ENCODE results near the gene GALNT6.

GALNT6 gene

DNA sequence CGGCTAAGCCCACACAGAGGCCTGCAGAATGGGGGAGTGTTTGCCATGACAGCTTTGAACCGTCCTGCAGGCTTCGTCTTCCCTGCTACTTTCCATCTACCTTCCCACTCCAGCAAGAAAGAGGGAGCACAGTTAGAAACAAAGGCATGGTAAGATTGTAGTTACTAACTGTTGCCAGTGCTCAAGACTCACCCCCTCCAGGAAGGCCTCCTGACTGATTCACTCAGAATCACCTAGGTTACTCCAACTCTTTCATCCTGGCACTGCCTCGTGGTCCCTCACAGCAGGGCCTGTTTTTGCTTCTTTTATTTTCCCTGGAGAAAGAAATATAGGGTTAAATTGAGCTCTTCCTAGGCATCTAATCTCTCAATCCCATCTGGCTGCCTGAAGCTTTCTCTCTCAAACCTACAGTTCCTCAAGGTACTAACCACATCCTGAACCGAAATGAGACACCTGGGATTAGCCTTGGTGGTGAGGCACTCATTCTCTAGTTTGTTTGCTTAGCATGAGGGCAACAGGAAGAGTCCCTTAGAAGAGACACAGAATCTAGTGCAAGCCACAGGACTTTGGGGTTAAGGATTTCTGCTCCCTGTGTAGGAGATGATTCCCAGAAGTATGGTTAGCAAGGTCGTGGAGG, 7.8 kb downstream of the GALNT6 start:
- Histone ChIP-seq H3K27me3 (replicated peaks; ENCODE audit: control insufficient read depth, insufficient read depth, low read length, poor library complexity, severe bottlenecking) (no peaks in the 10 kb centered on the region), H3K4me1 (ENCODE audit: control insufficient read depth, insufficient read depth, low read length, poor library complexity, severe bottlenecking) (peaks cover 9% of the 10 kb centered on the region)

DNA sequence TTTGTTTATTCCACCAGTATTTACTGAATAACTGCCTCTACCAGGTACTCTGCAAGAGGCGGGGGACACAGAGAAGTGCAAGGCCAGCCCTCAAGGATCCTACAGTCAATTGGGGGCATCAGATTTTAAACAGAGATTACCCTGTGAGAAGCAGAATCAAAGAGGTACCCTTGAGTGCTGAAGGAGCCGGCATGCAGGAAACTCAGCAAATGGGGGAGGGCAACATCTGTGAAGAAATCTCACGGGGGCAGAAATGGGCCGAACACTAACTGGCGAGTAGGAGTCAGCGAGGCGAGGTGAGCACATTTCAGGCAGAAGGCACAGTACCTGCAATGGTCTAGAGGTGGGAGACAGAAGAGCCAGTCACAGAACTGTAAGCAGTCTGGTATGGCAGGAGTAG, 9.0 kb downstream of the GALNT6 start:
- Histone ChIP-seq H3K9me3 (ENCODE audit: control insufficient read depth, low read length) (no peaks in the 10 kb centered on the region), H3K36me3 (ENCODE audit: control insufficient read depth, insufficient read depth, low read length) (peaks cover 26% of the 10 kb centered on the region), H3K27me3 (replicated peaks; ENCODE audit: control insufficient read depth, insufficient read depth, low read length, poor library complexity, severe bottlenecking) (no peaks in the 10 kb centered on the region), H3K4me3 (ENCODE audit: insufficient read depth, low read depth, low read length, poor library complexity, severe bottlenecking) (no peak overlapping the region), H3K4me1 (ENCODE audit: control insufficient read depth, insufficient read depth, low read length, poor library complexity, severe bottlenecking) (peaks cover 9% of the 10 kb centered on the region), H3K27ac (ENCODE audit: insufficient read depth, low read length, poor library complexity, severe bottlenecking) (no peak overlapping the region)
- no peak for DNase-seq

More for the DNA sequence above, 7.8 kb downstream of the GALNT6 start:
- H3K9me3 ChIP-seq (ENCODE audit: control insufficient read depth, low read length): no peaks in the 10 kb centered on the region
- no peak overlapping the region for H3K27ac ChIP-seq (ENCODE audit: insufficient read depth, low read length, poor library complexity, severe bottlenecking)
- no peak for DNase-seq
- H3K4me3 ChIP-seq (ENCODE audit: insufficient read depth, low read depth, low read length, poor library complexity, severe bottlenecking): no peak overlapping the region
- peaks cover 19% of the 10 kb centered on the region for H3K36me3 ChIP-seq (ENCODE audit: control insufficient read depth, insufficient read depth, low read length)

- no peak overlapping the region for H3K4me3 ChIP-seq (ENCODE audit: insufficient read depth, low read depth, low read length, poor library complexity, severe bottlenecking)
- H3K9me3 ChIP-seq (ENCODE audit: control insufficient read depth, low read length): no peaks in the 10 kb centered on the region
- no peak overlapping the region for H3K27ac ChIP-seq (ENCODE audit: insufficient read depth, low read length, poor library complexity, severe bottlenecking)
- H3K4me1 ChIP-seq (ENCODE audit: control insufficient read depth, insufficient read depth, low read length, poor library complexity, severe bottlenecking): peaks cover 9% of the 10 kb centered on the region
- no peak for DNase-seq
- peaks cover 31% of the 10 kb centered on the region for H3K36me3 ChIP-seq (ENCODE audit: control insufficient read depth, insufficient read depth, low read length)
- no peaks in the 10 kb centered on the region for H3K27me3 ChIP-seq (replicated peaks; ENCODE audit: control insufficient read depth, insufficient read depth, low read length, poor library complexity, severe bottlenecking)
Measured at GRCh38 chr12:51381226-51382079, 9.8 kb downstream of the GALNT6 start.

- no peak for DNase-seq
- Histone ChIP-seq H3K27ac (ENCODE audit: insufficient read depth, low read length, poor library complexity, severe bottlenecking) (no peak overlapping the region), H3K36me3 (ENCODE audit: control insufficient read depth, insufficient read depth, low read length) (peaks cover 34% of the 10 kb centered on the region), H3K4me1 (ENCODE audit: control insufficient read depth, insufficient read depth, low read length, poor library complexity, severe bottlenecking) (peaks cover 9% of the 10 kb centered on the region), H3K4me3 (ENCODE audit: insufficient read depth, low read depth, low read length, poor library complexity, severe bottlenecking) (no peak overlapping the region), H3K27me3 (replicated peaks; ENCODE audit: control insufficient read depth, insufficient read depth, low read length, poor library complexity, severe bottlenecking) (no peaks in the 10 kb centered on the region), H3K9me3 (ENCODE audit: control insufficient read depth, low read length) (no peaks in the 10 kb centered on the region)
Measured at GRCh38 chr12:51379571-51379970, 11.6 kb downstream of the GALNT6 start.

DNA sequence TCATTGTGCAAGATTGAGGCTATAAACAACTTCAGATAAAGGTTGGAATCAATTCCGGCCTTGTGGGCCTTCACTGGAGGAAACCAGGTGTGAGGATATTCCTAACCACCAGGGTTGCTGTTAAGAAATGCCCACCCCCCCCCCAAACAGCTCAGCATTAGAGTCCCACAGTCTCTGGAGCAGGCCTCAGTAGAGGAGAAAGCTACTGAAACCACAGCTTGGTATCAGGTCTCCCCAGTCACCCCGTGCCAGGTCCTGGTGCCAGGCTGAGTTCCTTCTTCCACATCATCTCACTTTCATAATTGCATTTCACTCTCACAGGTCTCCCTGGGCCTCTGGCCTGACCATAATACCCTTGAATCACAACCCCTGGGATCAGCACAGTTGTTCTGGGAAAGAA, 12.5 kb downstream of the GALNT6 start:
- Histone ChIP-seq H3K27me3 (replicated peaks; ENCODE audit: control insufficient read depth, insufficient read depth, low read length, poor library complexity, severe bottlenecking) (no peaks in the 10 kb centered on the region), H3K4me3 (ENCODE audit: insufficient read depth, low read depth, low read length, poor library complexity, severe bottlenecking) (no peak overlapping the region), H3K27ac (ENCODE audit: insufficient read depth, low read length, poor library complexity, severe bottlenecking) (no peak overlapping the region), H3K36me3 (ENCODE audit: control insufficient read depth, insufficient read depth, low read length) (peaks cover 34% of the 10 kb centered on the region), H3K9me3 (ENCODE audit: control insufficient read depth, low read length) (no peaks in the 10 kb centered on the region), H3K4me1 (ENCODE audit: control insufficient read depth, insufficient read depth, low read length, poor library complexity, severe bottlenecking) (peaks cover 5% of the 10 kb centered on the region)
- DNase-seq: no peak

DNA sequence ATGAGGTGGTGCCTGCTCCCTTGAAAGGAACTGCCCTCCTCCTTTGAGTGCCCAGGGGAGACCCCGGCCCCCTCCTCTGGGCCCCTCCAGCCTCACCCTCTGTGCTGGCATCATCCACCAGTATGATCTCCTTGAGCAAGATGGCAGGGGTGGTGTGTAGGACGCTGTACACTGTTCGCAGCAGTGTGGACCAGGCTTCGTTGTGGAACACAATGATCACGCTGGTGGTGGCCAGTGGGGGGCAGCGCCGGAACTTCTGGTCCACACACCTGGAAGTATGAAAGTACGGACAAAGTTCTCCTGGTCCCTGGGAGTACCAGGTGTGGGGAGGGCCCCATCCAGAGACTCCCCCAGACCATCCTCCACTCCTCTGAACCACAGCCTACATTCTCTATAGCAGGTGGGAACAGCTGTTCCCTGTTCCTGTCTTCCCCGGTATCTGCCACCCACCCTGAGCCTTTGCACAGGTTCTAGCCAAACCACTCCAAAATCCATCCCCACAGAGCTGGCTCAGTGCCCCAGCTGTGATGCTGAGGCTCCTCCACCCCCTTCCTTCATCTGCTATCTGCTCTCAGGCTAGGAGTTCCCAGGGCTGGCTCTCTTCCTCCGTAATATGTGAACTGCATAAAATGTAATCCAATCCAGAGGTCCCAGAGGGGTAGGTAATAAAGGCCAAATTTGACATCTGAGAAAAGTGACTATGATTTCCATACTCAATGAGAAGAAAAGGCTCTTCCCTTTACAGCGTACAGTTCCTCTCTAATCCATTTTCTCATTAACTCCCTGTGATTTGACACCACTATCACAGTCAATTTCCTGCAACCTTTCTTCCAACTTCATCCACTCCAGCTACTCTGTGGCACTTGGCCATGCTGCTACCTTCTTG, 13.9 kb downstream of the GALNT6 start:
- peaks cover 34% of the 10 kb centered on the region for H3K36me3 ChIP-seq (ENCODE audit: control insufficient read depth, insufficient read depth, low read length)
- DNase-seq: no peak
- no peaks in the 10 kb centered on the region for H3K4me1 ChIP-seq (ENCODE audit: control insufficient read depth, insufficient read depth, low read length, poor library complexity, severe bottlenecking)
- no peaks in the 10 kb centered on the region for H3K27me3 ChIP-seq (replicated peaks; ENCODE audit: control insufficient read depth, insufficient read depth, low read length, poor library complexity, severe bottlenecking)
- no peak overlapping the region for H3K4me3 ChIP-seq (ENCODE audit: insufficient read depth, low read depth, low read length, poor library complexity, severe bottlenecking)
- H3K9me3 ChIP-seq (ENCODE audit: control insufficient read depth, low read length): no peaks in the 10 kb centered on the region
- H3K27ac ChIP-seq (ENCODE audit: insufficient read depth, low read length, poor library complexity, severe bottlenecking): no peak overlapping the region

DNA sequence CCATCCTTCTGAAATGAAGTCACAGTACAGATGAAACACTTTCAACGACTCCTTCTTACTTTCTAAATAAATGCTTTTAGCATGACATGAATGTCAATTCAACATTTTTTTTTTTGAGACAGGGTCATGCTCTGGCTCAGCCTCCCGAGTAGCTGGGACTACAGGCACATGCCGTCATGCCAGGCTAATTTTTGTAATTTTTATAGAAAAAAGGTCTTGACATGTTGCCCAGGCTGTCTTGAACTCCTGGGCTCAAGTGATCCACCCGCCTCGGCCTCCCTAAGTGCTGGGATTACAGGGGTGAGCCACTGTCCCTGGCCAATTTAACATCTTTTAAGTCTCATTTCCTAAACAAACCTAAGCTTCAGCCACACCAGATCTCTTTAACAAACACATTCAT, 16.4 kb downstream of the GALNT6 start:
- H3K9me3 ChIP-seq (ENCODE audit: control insufficient read depth, low read length): no peaks in the 10 kb centered on the region

GRCh38 chr12:51374361-51374760, 16.8 kb downstream of the GALNT6 start:
- Histone ChIP-seq H3K4me1 (ENCODE audit: control insufficient read depth, insufficient read depth, low read length, poor library complexity, severe bottlenecking) (peaks cover 9% of the 10 kb centered on the region), H3K27ac (ENCODE audit: insufficient read depth, low read length, poor library complexity, severe bottlenecking) (no peak overlapping the region), H3K4me3 (ENCODE audit: insufficient read depth, low read depth, low read length, poor library complexity, severe bottlenecking) (no peak overlapping the region), H3K36me3 (ENCODE audit: control insufficient read depth, insufficient read depth, low read length) (peaks cover 25% of the 10 kb centered on the region), H3K9me3 (ENCODE audit: control insufficient read depth, low read length) (no peaks in the 10 kb centered on the region), H3K27me3 (replicated peaks; ENCODE audit: control insufficient read depth, insufficient read depth, low read length, poor library complexity, severe bottlenecking) (no peaks in the 10 kb centered on the region)
- no peak for DNase-seq

More for the DNA sequence above, 16.4 kb downstream of the GALNT6 start:
- no peak overlapping the region for H3K27ac ChIP-seq (ENCODE audit: insufficient read depth, low read length, poor library complexity, severe bottlenecking)
- no peak for DNase-seq
- H3K36me3 ChIP-seq (ENCODE audit: control insufficient read depth, insufficient read depth, low read length): peaks cover 30% of the 10 kb centered on the region
- no peaks in the 10 kb centered on the region for H3K27me3 ChIP-seq (replicated peaks; ENCODE audit: control insufficient read depth, insufficient read depth, low read length, poor library complexity, severe bottlenecking)
- peaks cover 4% of the 10 kb centered on the region for H3K4me1 ChIP-seq (ENCODE audit: control insufficient read depth, insufficient read depth, low read length, poor library complexity, severe bottlenecking)
- H3K4me3 ChIP-seq (ENCODE audit: insufficient read depth, low read depth, low read length, poor library complexity, severe bottlenecking): no peak overlapping the region

GRCh38 chr12:51373187-51373586, 18.0 kb downstream of the GALNT6 start:
- no peak for DNase-seq
- Histone ChIP-seq H3K36me3 (ENCODE audit: control insufficient read depth, insufficient read depth, low read length) (peaks cover 14% of the 10 kb centered on the region), H3K27ac (ENCODE audit: insufficient read depth, low read length, poor library complexity, severe bottlenecking) (no peak overlapping the region), H3K4me1 (ENCODE audit: control insufficient read depth, insufficient read depth, low read length, poor library complexity, severe bottlenecking) (peaks cover 18% of the 10 kb centered on the region), H3K9me3 (ENCODE audit: control insufficient read depth, low read length) (no peaks in the 10 kb centered on the region), H3K27me3 (replicated peaks; ENCODE audit: control insufficient read depth, insufficient read depth, low read length, poor library complexity, severe bottlenecking) (no peaks in the 10 kb centered on the region), H3K4me3 (ENCODE audit: insufficient read depth, low read depth, low read length, poor library complexity, severe bottlenecking) (no peak overlapping the region)
